ENCODE measurements around the gene UFSP2.

Gene UFSP2

GRCh38 chr4:185357733-185358440 lies 67.9 kb downstream of the UFSP2 start:
- no peak for DNase-seq (ENCODE audit: low read depth in 2 of 2, low spot score in 1 of 2)

- DNase-seq (ENCODE audit: low read depth in 2 of 2, low spot score in 1 of 2), result no peak
Measured at GRCh38 chr4:185357211-185357610, 68.6 kb downstream of the UFSP2 start.

GRCh38 chr4:185352741-185353140 lies 73.0 kb downstream of the UFSP2 start:
- DNase-seq (ENCODE audit: low read depth in 2 of 2, low spot score in 1 of 2), result no peak

GRCh38 chr4:185352202-185352601 lies 73.6 kb downstream of the UFSP2 start:
- DNase-seq (ENCODE audit: low read depth in 2 of 2, low spot score in 1 of 2), result no peak

- DNase-seq (ENCODE audit: low read depth in 2 of 2, low spot score in 1 of 2), result no peak
Measured at GRCh38 chr4:185351691-185352090, 74.1 kb downstream of the UFSP2 start.

Measured in stimulated activated CD8-positive, alpha-beta memory T cell treated with anti-CD3 and anti-CD28 coated beads, Interleukin-4, amount 100 ng/mL, for 4 hours (primary cell).